Vagina (tissue), 2 donors: ENCODE data around the gene PTOV1.

Source experiments
- CTCF ChIP-seq, 3 experiments: fragments of 450-650 bp in 2 of 3; fragments of 200-600 bp in 1 of 3; sonication (generic) in 1 of 3; IDR thresholded peaks; one replicate each; pipeline ENCODE4 v1.5.1; 2017 to 2019; ENCODE audit warnings: antibody characterized with exemption in 3 of 3, mild to moderate bottlenecking in 2 of 3, moderate library complexity in 2 of 3
- POLR2AphosphoS5 ChIP-seq, 2 donors: sonication (generic); formaldehyde crosslinking; IDR thresholded peaks; one replicate each; pipeline ENCODE4 v1.9.0; 2017; ENCODE audit warnings: antibody characterized with exemption in 2 of 2, mild to moderate bottlenecking in 2 of 2, low read depth in 1 of 2; ENCODE audit not compliant: insufficient read depth in 1 of 2

- TF ChIP-seq CTCF (IDR thresholded peaks at IDR 0.05) (no peak), POLR2AphosphoS5 (IDR thresholded peaks at IDR 0.05; ENCODE audit: insufficient read depth in 1 of 2, low read depth in 1 of 2) (no peak)
Observed at GRCh38 chr19:49837425-49837824, 13.5 kb upstream of the PTOV1 start.
